Activated naive CD8-positive, alpha-beta T cell treated with anti-CD3 and anti-CD28 coated beads, Interleukin-2, amount 10 ng/mL, durations not matched to agents 7 days and 5 days (primary cell): ENCODE results near the gene C9orf43. TPM values are rescaled to one million over a fixed set of nuclear protein-coding genes. Genes with fewer than 3 reads are reported as not detected.
"Not testable (repeated sequence)": the region's sequence is repeated elsewhere in the genome, so short reads cannot be mapped to it uniquely, and the experiment has no call there.

Source experiments
- ATAC-seq: fragments of 150-1000 bp; cut with Tn5 transposase; one replicate; pipeline ENCODE4 v1.10.0; 2021; ENCODE audit warnings: low read depth, moderate library complexity
- POLR2A ChIA-PET: fragments of 350-600 bp; sonication (Branson Sonifier 250); formaldehyde crosslinking; loops from one replicate; lab custom pipeline; 2021; ENCODE audit warnings: antibody characterized with exemption; lab: Charles Lee
- DNase-seq: peaks from one replicate; pipeline ENCODE4 v3.0.0; 2021
- H3K27ac Mint-ChIP-seq: one replicate; pipeline ENCODE4 v1.8.0; 2022; ENCODE audit warnings: mild to moderate bottlenecking, mixed read lengths
- H3K27me3 Mint-ChIP-seq: one replicate; pipeline ENCODE4 v1.8.0; 2022; ENCODE audit warnings: mild to moderate bottlenecking, moderate library complexity, mixed read lengths
- H3K36me3 Mint-ChIP-seq: one replicate; pipeline ENCODE4 v1.8.0; 2021; ENCODE audit warnings: mild to moderate bottlenecking, mixed read lengths
- H3K4me1 Mint-ChIP-seq: one replicate; pipeline ENCODE4 v1.8.0; 2021; ENCODE audit warnings: mixed read lengths
- H3K4me3 Mint-ChIP-seq: one replicate; pipeline ENCODE4 v1.8.0; 2022; ENCODE audit warnings: mild to moderate bottlenecking, moderate library complexity, mixed read lengths
- H3K9me3 Mint-ChIP-seq: one replicate; pipeline ENCODE4 v1.8.0; 2021; ENCODE audit warnings: mixed read lengths
- total RNA-seq, 2 experiments: library from RNA; stranded (reverse); gene quantifications; one replicate each; pipeline ENCODE4 v1.2.3, GENCODE V29; 2021

The C9orf43 gene
- total RNA-seq, 2 experiments from 2014 or later = 0.36 to 0.54 TPM

DNA sequence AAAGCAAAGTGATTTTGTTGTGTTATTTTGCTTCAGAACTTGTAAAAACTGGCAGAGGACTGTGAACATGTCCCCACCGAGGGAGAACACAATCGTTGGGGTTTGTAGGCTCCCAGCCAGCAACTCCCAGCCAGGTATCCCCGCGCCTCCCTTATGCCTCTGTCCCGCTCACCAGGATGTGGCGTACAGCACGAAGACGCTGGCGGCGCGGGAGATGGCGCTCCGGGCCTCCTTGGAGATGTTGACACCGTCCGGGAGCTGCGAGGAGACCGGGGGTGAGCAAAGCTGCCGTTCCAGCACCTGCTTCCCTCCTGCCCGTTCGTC lies 702 bp upstream of the C9orf43 start:
- H3K27me3 Mint-ChIP-seq = no peaks in the 10 kb centered on the region
- H3K4me3 Mint-ChIP-seq = peak overlapping the region; percentile 96
- peak; percentile 25 for ATAC-seq
- peak overlapping the region; percentile 100 for H3K27ac Mint-ChIP-seq
- peaks cover 18% of the 10 kb centered on the region for H3K4me1 Mint-ChIP-seq
- POLR2A ChIA-PET = interaction anchor here (0.6 to 3.0 kb wide), 21 partner anchors 10 to 1777 kb away, joined by 3 to 33 read pairs (median 5); partner anchors contain the start of genes ALAD, BSPRY, CDC26 and FKBP15
- no peaks in the 10 kb centered on the region for H3K9me3 Mint-ChIP-seq
- DNase-seq = no peak
- H3K36me3 Mint-ChIP-seq = peaks cover 14% of the 10 kb centered on the region

- ATAC-seq = no peak
- H3K4me3 Mint-ChIP-seq = no peak overlapping the region
- H3K27ac Mint-ChIP-seq = no peak overlapping the region
- DNase-seq = no peak
- H3K27me3 Mint-ChIP-seq = no peaks in the 10 kb centered on the region
- H3K4me1 Mint-ChIP-seq = no peaks in the 10 kb centered on the region
- H3K36me3 Mint-ChIP-seq = no peaks in the 10 kb centered on the region
- POLR2A ChIA-PET = no interaction called here
- no peaks in the 10 kb centered on the region for H3K9me3 Mint-ChIP-seq
These were observed 5.7 kb downstream of the C9orf43 start for GRCh38 chr9:113416149-113416721.

DNA sequence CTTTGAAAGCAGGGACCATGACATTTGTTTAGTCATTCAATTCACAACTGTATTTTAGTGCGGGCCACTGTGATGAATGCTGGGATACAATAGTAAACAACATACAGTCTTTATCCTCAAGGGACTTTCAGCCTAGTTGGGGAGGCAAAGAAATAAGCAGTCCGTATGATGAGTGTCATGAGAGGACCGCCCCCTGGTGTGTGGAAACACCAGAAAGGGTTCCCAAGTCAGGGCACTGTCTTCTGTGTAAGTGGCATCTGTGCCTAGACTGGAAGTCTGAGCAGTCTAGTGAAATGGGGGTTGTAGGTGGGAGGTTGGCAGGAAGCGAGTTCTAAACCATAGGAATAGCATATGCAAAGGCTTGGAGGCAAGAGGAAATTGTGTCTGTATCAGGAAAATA lies 6.8 kb downstream of the C9orf43 start:
- Mint-ChIP-seq H3K36me3 (no peaks in the 10 kb centered on the region), H3K9me3 (no peaks in the 10 kb centered on the region), H3K27me3 (no peaks in the 10 kb centered on the region), H3K4me3 (no peak overlapping the region), H3K27ac (no peak overlapping the region), H3K4me1 (no peaks in the 10 kb centered on the region)
- POLR2A ChIA-PET = interaction anchor here (0.7 kb wide), 1 partner anchor 16 kb away, joined by 3 read pairs; the partner anchor contains the start of gene ALAD
- no peak for DNase-seq
- no peak for ATAC-seq

DNA sequence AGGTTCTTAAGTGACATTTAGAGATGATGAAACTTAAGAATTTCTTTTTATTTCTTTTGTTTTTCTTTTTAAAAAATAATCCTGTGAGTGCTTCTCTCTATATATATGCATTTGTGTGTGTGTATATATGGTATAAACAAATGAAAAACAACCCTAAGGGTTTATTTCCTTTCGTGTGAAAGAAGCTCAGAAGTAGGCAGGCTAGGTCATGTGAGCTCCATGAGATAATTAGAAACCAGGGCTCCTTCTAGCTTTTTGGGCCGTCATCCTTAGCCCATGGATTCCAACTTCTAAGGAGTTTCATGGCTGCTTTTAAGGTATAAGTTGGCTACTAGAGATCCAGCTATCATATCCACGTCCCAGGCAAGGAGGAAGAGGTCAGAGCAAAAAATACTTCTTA lies 11.2 kb downstream of the C9orf43 start:
- Mint-ChIP-seq H3K9me3 (no peaks in the 10 kb centered on the region), H3K4me3 (no peak overlapping the region), H3K36me3 (no peaks in the 10 kb centered on the region), H3K27me3 (peaks cover 19% of the 10 kb centered on the region), H3K27ac (no peak overlapping the region), H3K4me1 (peaks cover 4% of the 10 kb centered on the region)
- POLR2A ChIA-PET = no interaction called here
- no peak for ATAC-seq
- no peak for DNase-seq

DNA sequence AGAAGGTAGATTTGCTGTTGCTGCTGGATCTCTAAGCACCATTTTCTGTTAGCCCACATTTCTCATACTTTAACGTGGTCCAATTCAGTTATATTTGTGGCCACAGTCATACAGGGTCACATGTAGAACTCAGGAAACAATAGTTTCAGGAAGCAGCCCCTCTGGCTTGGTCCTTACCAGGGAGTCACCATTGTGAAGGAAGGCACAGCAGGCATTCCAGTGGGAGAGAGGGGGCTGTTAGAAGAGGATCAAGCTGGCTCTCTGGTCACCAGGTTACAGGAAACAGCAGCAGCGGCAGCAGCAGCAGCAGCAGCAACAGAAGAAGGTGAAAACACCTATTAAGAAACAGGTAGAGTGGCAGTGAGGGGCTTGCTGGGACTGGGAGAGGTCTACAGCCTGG lies 14.5 kb downstream of the C9orf43 start:
- Mint-ChIP-seq H3K27ac (no peak overlapping the region), H3K4me3 (no peak overlapping the region), H3K4me1 (peaks cover 4% of the 10 kb centered on the region), H3K36me3 (no peaks in the 10 kb centered on the region), H3K27me3 (peaks cover 22% of the 10 kb centered on the region), H3K9me3 (no peaks in the 10 kb centered on the region)
- DNase-seq (no peak), ATAC-seq (no peak)
- POLR2A ChIA-PET = no interaction called here

DNA sequence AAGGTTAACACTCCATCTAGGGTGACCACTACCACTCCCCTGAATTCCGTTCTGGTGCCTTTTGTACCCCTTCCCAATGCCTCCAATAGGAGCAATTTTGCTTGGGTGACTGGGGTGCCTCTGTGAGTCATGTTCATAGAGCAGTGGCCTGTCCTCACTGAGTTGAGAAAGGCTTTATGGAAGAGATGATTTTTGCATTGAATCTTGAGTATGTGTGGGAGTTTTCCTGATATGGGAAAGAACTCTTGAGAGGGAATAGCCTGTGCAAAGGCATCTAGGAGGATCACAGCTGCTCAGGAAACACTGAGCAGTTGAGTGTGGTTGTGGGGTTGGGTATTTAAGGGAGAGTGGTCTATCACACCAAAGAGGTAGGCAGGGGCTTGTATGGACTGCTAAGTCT lies 16.2 kb downstream of the C9orf43 start:
- H3K27ac Mint-ChIP-seq = no peak overlapping the region
- peaks cover 26% of the 10 kb centered on the region for H3K27me3 Mint-ChIP-seq
- POLR2A ChIA-PET = no interaction called here
- no peak overlapping the region for H3K4me3 Mint-ChIP-seq
- H3K9me3 Mint-ChIP-seq = no peaks in the 10 kb centered on the region
- ATAC-seq (no peak), DNase-seq (no peak)
- H3K36me3 Mint-ChIP-seq = no peaks in the 10 kb centered on the region
- H3K4me1 Mint-ChIP-seq = peaks cover 4% of the 10 kb centered on the region

DNA sequence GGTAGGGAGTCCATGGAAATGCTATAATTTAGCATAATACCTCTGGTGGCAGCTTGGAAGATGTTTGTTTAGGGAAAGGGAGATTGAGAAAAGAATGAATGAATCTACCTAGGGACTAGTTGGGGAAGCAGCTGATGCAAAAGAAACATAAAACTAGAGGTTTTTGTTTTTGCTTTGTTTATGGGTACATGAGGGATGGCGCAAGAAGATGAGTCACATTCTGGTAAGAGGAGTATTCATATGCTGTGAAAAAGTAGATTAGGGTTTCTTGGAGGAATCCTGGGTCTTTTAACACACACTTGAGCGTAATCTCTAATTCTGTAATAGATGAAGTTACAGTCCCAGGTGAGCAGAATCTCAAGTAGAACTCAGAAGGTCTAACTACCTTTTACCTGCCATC lies 17.1 kb downstream of the C9orf43 start:
- ATAC-seq (no peak), DNase-seq (no peak)
- H3K36me3 Mint-ChIP-seq = no peaks in the 10 kb centered on the region
- H3K4me3 Mint-ChIP-seq = no peak overlapping the region
- H3K4me1 Mint-ChIP-seq = peaks cover 4% of the 10 kb centered on the region
- H3K27me3 Mint-ChIP-seq = peaks cover 33% of the 10 kb centered on the region
- no peaks in the 10 kb centered on the region for H3K9me3 Mint-ChIP-seq
- no peak overlapping the region for H3K27ac Mint-ChIP-seq
- POLR2A ChIA-PET = no interaction called here

- POLR2A ChIA-PET = no interaction called here
- no peaks in the 10 kb centered on the region for H3K9me3 Mint-ChIP-seq
These were observed 17.6 kb downstream of the C9orf43 start for GRCh38 chr9:113428062-113428615.

DNA sequence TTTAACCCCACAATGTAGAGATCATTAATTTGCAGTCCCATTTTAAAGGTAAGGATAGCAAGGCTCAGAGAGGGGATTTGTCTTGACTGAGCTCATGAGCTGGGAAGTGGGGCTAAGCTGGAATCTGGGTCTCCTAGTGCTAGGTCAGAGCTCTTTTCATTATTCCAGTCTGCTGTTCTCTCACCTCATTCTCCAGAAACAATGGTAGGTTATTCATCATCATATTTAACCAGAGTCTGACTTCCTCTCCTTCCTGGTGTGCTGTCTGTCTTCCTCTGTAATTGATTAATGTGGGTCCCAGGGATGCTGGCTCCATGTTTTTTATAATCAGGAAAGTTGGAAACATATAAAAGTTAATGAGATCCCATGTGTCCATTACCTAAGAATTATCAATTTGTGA lies 20.6 kb downstream of the C9orf43 start:
- H3K9me3 Mint-ChIP-seq = no peaks in the 10 kb centered on the region
- no peak overlapping the region for H3K4me3 Mint-ChIP-seq
- H3K27me3 Mint-ChIP-seq = peaks cover 33% of the 10 kb centered on the region
- POLR2A ChIA-PET = no interaction called here
- H3K4me1 Mint-ChIP-seq = no peaks in the 10 kb centered on the region
- no peak overlapping the region for H3K27ac Mint-ChIP-seq
- H3K36me3 Mint-ChIP-seq = no peaks in the 10 kb centered on the region
- no peak for ATAC-seq
- no peak for DNase-seq

More at GRCh38 chr9:113428062-113428615, 17.6 kb downstream of the C9orf43 start:
- DNase-seq (no peak), ATAC-seq (no peak)
- Mint-ChIP-seq H3K4me3 (no peak overlapping the region), H3K27me3 (peaks cover 37% of the 10 kb centered on the region), H3K4me1 (peaks cover 4% of the 10 kb centered on the region), H3K36me3 (no peaks in the 10 kb centered on the region), H3K27ac (no peak overlapping the region)

GRCh38 chr9:113436728-113437515 lies 26.4 kb downstream of the C9orf43 start:
- H3K27ac Mint-ChIP-seq = no peak overlapping the region

GRCh38 chr9:113437716-113438115 lies 27.2 kb downstream of the C9orf43 start:
- H3K9me3 Mint-ChIP-seq, H3K36me3 Mint-ChIP-seq, H3K4me3 Mint-ChIP-seq, POLR2A ChIA-PET, H3K4me1 Mint-ChIP-seq, ATAC-seq, DNase-seq, H3K27ac Mint-ChIP-seq: not testable (repeated sequence)
- H3K27me3 Mint-ChIP-seq = peaks cover 20% of the 10 kb centered on the region

More at GRCh38 chr9:113436728-113437515, 26.4 kb downstream of the C9orf43 start:
- Mint-ChIP-seq H3K36me3 (no peaks in the 10 kb centered on the region), H3K9me3 (peaks cover 3% of the 10 kb centered on the region), H3K4me3 (no peak overlapping the region), H3K4me1 (no peaks in the 10 kb centered on the region), H3K27me3 (peaks cover 26% of the 10 kb centered on the region)
- DNase-seq (no peak), ATAC-seq (no peak)
- POLR2A ChIA-PET = no interaction called here

- POLR2A ChIA-PET = no interaction called here
- Mint-ChIP-seq H3K4me3 (no peak overlapping the region), H3K9me3 (no peaks in the 10 kb centered on the region), H3K36me3 (no peaks in the 10 kb centered on the region), H3K27me3 (no peaks in the 10 kb centered on the region), H3K4me1 (peaks cover 3% of the 10 kb centered on the region), H3K27ac (no peak overlapping the region)
- DNase-seq (no peak), ATAC-seq (no peak)
These were observed 34.2 kb downstream of the C9orf43 start for GRCh38 chr9:113444736-113445135.

- DNase-seq (no peak), ATAC-seq (no peak)
- Mint-ChIP-seq H3K27me3 (no peaks in the 10 kb centered on the region), H3K36me3 (no peaks in the 10 kb centered on the region), H3K27ac (no peak overlapping the region), H3K4me1 (peaks cover 3% of the 10 kb centered on the region), H3K4me3 (no peak overlapping the region), H3K9me3 (no peaks in the 10 kb centered on the region)
- POLR2A ChIA-PET = interaction anchor here (1.2 kb wide), 1 partner anchor 133 kb away, joined by 3 read pairs; no protein-coding TSS in a partner anchor
These were observed 35.8 kb downstream of the C9orf43 start for GRCh38 chr9:113446323-113446740.

- POLR2A ChIA-PET = no interaction called here
- H3K4me3 Mint-ChIP-seq = no peak overlapping the region
- H3K27ac Mint-ChIP-seq = no peak overlapping the region
These were observed 38.8 kb downstream of the C9orf43 start for GRCh38 chr9:113449376-113449775.

More at GRCh38 chr9:113449376-113449775, 38.8 kb downstream of the C9orf43 start:
- Mint-ChIP-seq H3K4me1 (peaks cover 3% of the 10 kb centered on the region), H3K36me3 (no peaks in the 10 kb centered on the region), H3K9me3 (no peaks in the 10 kb centered on the region), H3K27me3 (no peaks in the 10 kb centered on the region)
- ATAC-seq (no peak), DNase-seq (no peak)
